Adrenal gland (tissue), 12 donors: Measurements from ENCODE around the gene PARP14. TPM values are rescaled to one million over a fixed set of nuclear protein-coding genes. Genes with fewer than 3 reads are reported as not detected.
"Not testable (repeated sequence)": the region's sequence is repeated elsewhere in the genome, so short reads cannot be mapped to it uniquely, and the experiment has no call there.

Source experiments
- DNase-seq, 7 donors: peaks; one replicate each; pipeline ENCODE4 v3.0.0-alpha.2; 2019 to 2020
- H3K27ac ChIP-seq, 5 donors: fragments of 200-600 bp; sonication (generic) in 4 of 5; 1 replicate in 3 of 5; 2 replicates in 2 of 5; pipeline versions ENCODE4 v1.5.1 to v1.8.0; 2016 to 2020; ENCODE audit warnings: mild to moderate bottlenecking in 1 of 5
- H3K27me3 ChIP-seq: fragments of 200-600 bp; 2 replicates; pipeline ENCODE4 v1.8.0; 2021
- H3K36me3 ChIP-seq, 2 donors: fragments of 200-600 bp; replicated peaks in 1 of 2; 1 replicate in 1 of 2; 2 replicates in 1 of 2; pipeline versions ENCODE4 v1.5.1 to v1.8.0; 2018 to 2022
- H3K4me1 ChIP-seq, 2 donors: fragments of 200-600 bp; replicated peaks in 1 of 2; 1 replicate in 1 of 2; 2 replicates in 1 of 2; pipeline versions ENCODE4 v1.5.1 to v1.8.0; 2018 to 2021
- H3K4me3 ChIP-seq, 4 donors: fragments of 200-600 bp; sonication (generic) in 3 of 4; one replicate each; pipeline ENCODE4 v1.5.1; 2016 to 2018
- H3K9me3 ChIP-seq, 3 donors: fragments of 200-600 bp; sonication (generic) in 1 of 3; replicated peaks in 1 of 3; 1 replicate in 2 of 3; 2 replicates in 1 of 3; pipeline versions ENCODE4 v1.5.1 to v1.8.0; 2016 to 2021
- CTCF ChIP-seq, 6 experiments: fragments of 450-650 bp in 4 of 6; fragments of 200-600 bp in 2 of 6; sonication (generic) in 1 of 6; IDR thresholded peaks; 1 replicate in 5 of 6; 2 replicates in 1 of 6; pipeline versions ENCODE4 v1.5.1 to v1.8.0; 2016 to 2021; ENCODE audit warnings: antibody characterized with exemption in 6 of 6, mild to moderate bottlenecking in 2 of 6, moderate library complexity in 1 of 6
- POLR2A ChIP-seq, 2 donors: fragments of 450-650 bp; IDR thresholded peaks; one replicate each; pipeline ENCODE4 v1.6.1; 2017; ENCODE audit warnings: antibody characterized with exemption in 2 of 2, mild to moderate bottlenecking in 2 of 2, moderate library complexity in 1 of 2
- WGBS, 4 donors: extraction: QIAGEN DNeasy Blood & Tissue Kit in 2 of 4; methylation state at CpG; one replicate each; pipeline versions ENCODE4 v1.1.5 to v1.1.7; 2013 to 2017; 5-methylcytosine and 5-hydroxymethylcytosine counted together
- intact Hi-C, 2 donors: fragments of 100-400 bp; cut with DNase I; formaldehyde crosslinking; loops; one replicate each; pipeline versions ENCODE4 v1.14.1 to v1.15.0; 2022 to 2023
- polyA plus RNA-seq, 3 donors: library from polyadenylated mRNA; stranded (reverse); fragments of 200-250 nt in 2 of 3; fragments of 350-450 nt in 1 of 3; fragmentation: Illumina TruSeq in 1 of 3; extraction: RNeasy Lipid Tissue Mini Kit (QIAGEN cat#74804) in 1 of 3; gene quantifications; one replicate each; pipeline ENCODE4 v1.2.3, GENCODE V29; 2013 to 2014
- total RNA-seq, 9 donors: library from RNA; depleted of rRNA in 4 of 9; stranded (reverse); fragments of >200 nt in 4 of 9; fragments of 120-200 nt in 1 of 9; fragmentation: NEBNext Ultra II Directional in 1 of 9; extraction: Animal tissue kit (Norgen Biotek cat#: 25700) in 1 of 9; gene quantifications; one replicate each; pipeline versions ENCODE4 v1.1.0 to v1.2.4, GENCODE V29; 2013 to 2023
- donor health status: healthy with polysubstance abuse.
- donor health status: Bipolar disorder and iron deficiency.
- donor health status: DM: yes; HTN: yes; CAD: no.
- donor health status: DM: no; HTN: no; CAD: no.
- donor health status: DM: no; HTN: no; CAD: no.
- donor health status: DM: yes; HTN: yes; CAD: no.

Gene PARP14
- total and polyA plus RNA-seq, 12 donors = 17.4 to 90.2 (median 45.0) TPM

GRCh38 chr3:122727766-122728165 lies 47.1 kb downstream of the PARP14 start:
- WGBS, 4 donors = 95 to 99% (median 97%) methylated on average over 9 of the region's 9 CpGs
- intact Hi-C loops = no loop called here
- no peaks in the 10 kb centered on the region for H3K27me3 ChIP-seq
- TF ChIP-seq CTCF (IDR thresholded peaks at IDR 0.05) (no peak), POLR2A (IDR thresholded peaks at IDR 0.05) (no peak)
- H3K27ac ChIP-seq = no peak overlapping the region
- no peaks in the 10 kb centered on the region for H3K9me3 ChIP-seq
- DNase-seq = no peak
- H3K4me1 ChIP-seq = no peaks in the 10 kb centered on the region
- no peaks in the 10 kb centered on the region for H3K36me3 ChIP-seq
- H3K4me3 ChIP-seq = no peak overlapping the region

DNA sequence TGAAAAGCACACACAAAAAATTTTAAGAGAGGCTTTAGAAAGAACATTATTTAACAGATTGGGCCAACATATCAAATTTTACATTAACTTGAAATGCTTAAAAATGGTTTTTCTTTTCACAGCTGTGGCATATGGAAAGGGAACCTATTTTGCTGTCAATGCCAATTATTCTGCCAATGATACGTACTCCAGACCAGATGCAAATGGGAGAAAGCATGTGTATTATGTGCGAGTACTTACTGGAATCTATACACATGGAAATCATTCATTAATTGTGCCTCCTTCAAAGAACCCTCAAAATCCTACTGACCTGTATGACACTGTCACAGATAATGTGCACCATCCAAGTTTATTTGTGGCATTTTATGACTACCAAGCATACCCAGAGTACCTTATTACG lies 47.5 kb downstream of the PARP14 start:
- TF ChIP-seq CTCF (IDR thresholded peaks at IDR 0.05) (no peak), POLR2A (IDR thresholded peaks at IDR 0.05) (no peak)
- H3K36me3 ChIP-seq = no peaks in the 10 kb centered on the region
- 95 to 97% (median 96%) methylated on average over 3 of the region's 3 CpGs for WGBS, 4 donors
- intact Hi-C loops = no loop called here
- H3K9me3 ChIP-seq = no peaks in the 10 kb centered on the region
- H3K27ac ChIP-seq = no peak overlapping the region
- H3K27me3 ChIP-seq = no peaks in the 10 kb centered on the region
- no peak for DNase-seq
- no peaks in the 10 kb centered on the region for H3K4me1 ChIP-seq
- no peak overlapping the region for H3K4me3 ChIP-seq

- WGBS, 4 donors = 96 to 99% (median 97%) methylated on average over 8 of the region's 8 CpGs
- intact Hi-C loops = no loop called here
Measured at GRCh38 chr3:122728756-122729514, 48.3 kb downstream of the PARP14 start.

DNA sequence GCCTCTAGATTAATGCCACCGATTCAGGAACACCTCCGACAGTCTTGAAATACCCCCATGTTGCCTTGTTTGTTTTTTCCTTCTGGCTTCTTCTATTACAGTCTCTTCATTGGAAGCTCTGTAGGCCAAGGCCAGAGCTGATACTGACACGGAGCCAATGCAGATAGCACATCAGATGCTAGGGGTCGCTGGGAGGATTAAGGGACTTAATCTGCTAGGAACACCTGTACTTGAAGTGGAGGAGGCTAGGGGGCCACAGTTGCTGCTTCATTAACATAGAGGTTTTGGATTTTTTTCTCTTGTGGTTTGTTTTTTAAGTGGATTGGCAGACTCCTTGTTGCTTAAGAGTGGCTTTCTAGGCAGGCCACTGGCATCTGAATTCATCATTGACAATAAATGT lies 49.6 kb downstream of the PARP14 start:
- H3K36me3 ChIP-seq = no peaks in the 10 kb centered on the region
- no peaks in the 10 kb centered on the region for H3K9me3 ChIP-seq
- H3K4me3 ChIP-seq = no peak overlapping the region
- TF ChIP-seq POLR2A (IDR thresholded peaks at IDR 0.05) = no peak
- H3K27ac ChIP-seq = no peak overlapping the region
- WGBS, 4 donors = 38 to 75% (median 51%) methylated on average over 4 of the region's 4 CpGs
- intact Hi-C loops = no loop called here
- H3K27me3 ChIP-seq = no peaks in the 10 kb centered on the region
- no peaks in the 10 kb centered on the region for H3K4me1 ChIP-seq
- no peak for DNase-seq

More at GRCh38 chr3:122728756-122729514, 48.3 kb downstream of the PARP14 start:
- Histone ChIP-seq H3K4me1 (no peaks in the 10 kb centered on the region), H3K36me3 (no peaks in the 10 kb centered on the region), H3K27me3 (no peaks in the 10 kb centered on the region), H3K4me3 (no peak overlapping the region), H3K27ac (no peak overlapping the region), H3K9me3 (no peaks in the 10 kb centered on the region)
- TF ChIP-seq CTCF (IDR thresholded peaks at IDR 0.05) (no peak), POLR2A (IDR thresholded peaks at IDR 0.05) (no peak)
- no peak for DNase-seq

- H3K27me3 ChIP-seq, H3K4me3 ChIP-seq, H3K36me3 ChIP-seq, DNase-seq, H3K4me1 ChIP-seq, intact Hi-C loops, H3K9me3 ChIP-seq, H3K27ac ChIP-seq: not testable (repeated sequence)
- WGBS, 4 donors = 91 to 96% (median 92%) methylated on average over 14 to 22 of the region's 22 CpGs
Measured at GRCh38 chr3:122732682-122733525, 52.3 kb downstream of the PARP14 start.
